Stimulated activated naive CD4-positive, alpha-beta T cell treated with Interleukin-2 at 50 U/mL for 16 hours (primary cell): ENCODE measurements around the gene YLPM1.

Experiments used
- DNase-seq: peaks from one replicate; lab custom pipeline; 2025; lab: John Stamatoyannopoulos, UW

The YLPM1 gene

DNA sequence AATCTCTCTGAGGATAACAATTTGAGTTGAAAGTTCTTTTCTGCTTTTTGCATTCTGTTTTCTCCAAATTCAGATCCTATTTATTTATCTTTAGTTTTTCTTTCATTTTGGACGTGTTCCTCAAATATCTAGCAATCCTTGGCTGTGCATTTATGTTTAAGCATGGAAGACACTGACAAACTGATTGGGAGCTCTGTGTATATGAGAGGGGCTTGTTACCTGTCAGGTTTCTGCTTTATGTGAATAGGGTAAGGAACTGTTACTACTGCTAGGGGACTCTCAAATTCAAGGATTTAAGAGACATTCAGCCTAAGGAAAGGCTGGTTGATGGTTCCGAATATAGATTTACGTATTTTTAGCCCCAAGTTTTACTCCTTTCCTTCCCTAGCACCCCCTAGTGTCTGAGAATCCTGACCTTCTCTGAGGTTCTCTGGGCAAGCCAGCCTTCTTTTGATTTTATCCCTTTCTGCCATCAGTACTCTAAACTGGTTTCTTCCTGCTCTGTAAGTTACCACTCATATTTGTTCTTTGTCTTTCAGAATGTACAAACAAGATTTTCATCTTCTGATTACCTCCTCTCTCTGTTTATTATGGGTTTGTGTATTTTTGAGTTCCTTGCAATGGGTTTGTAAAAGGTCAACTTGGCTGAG is 30.5 kb downstream of the YLPM1 start:
- no peak for DNase-seq

DNA sequence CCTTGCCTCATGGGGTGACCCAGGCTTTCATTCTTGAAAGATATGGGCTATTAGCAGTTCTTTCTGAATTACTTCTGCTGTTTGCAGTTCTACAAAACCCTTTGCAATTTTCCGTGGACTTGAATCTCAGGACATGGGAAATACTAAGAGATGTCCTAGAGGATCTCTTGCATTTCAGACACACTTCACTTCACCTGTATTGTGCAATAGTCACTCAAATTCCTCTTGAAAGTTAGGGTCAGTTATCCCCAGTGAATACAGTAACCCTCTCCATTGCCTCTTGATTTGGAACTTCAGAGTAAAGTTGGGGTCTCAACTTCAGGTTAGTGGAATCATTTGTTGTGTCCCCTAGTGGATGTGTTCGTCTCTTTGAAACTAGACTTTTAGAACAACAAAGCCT is 31.8 kb downstream of the YLPM1 start:
- DNase-seq = no peak

DNA sequence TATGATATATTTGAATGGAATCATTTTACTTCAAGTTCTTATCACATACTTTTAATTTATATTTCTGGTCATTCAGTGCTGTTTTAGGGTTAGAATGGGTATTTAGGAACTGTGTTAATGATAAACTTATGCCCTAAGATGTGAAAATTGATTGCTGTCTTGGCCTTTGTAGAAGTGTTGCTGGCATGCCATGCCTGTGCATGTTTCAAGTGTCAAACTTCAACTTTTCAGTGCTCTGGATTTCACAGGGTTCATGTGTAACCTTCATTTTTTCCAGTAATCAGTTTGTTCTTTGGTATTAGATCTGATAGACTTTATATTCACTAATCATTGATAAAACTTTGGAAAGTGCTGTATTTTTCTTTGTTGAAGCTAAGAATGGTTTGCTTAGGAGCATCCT is 36.6 kb downstream of the YLPM1 start:
- no peak for DNase-seq

- no peak for DNase-seq
Observed at GRCh38 chr14:74800780-74801179, 37.7 kb downstream of the YLPM1 start.

- DNase-seq = no peak
Observed at GRCh38 chr14:74801396-74801795, 38.3 kb downstream of the YLPM1 start.

- no peak for DNase-seq
Observed at GRCh38 chr14:74804219-74804825, 41.2 kb downstream of the YLPM1 start.

GRCh38 chr14:74807853-74808545 is 44.9 kb downstream of the YLPM1 start:
- no peak for DNase-seq

GRCh38 chr14:74816124-74816523 is 53.0 kb downstream of the YLPM1 start:
- no peak for DNase-seq

DNA sequence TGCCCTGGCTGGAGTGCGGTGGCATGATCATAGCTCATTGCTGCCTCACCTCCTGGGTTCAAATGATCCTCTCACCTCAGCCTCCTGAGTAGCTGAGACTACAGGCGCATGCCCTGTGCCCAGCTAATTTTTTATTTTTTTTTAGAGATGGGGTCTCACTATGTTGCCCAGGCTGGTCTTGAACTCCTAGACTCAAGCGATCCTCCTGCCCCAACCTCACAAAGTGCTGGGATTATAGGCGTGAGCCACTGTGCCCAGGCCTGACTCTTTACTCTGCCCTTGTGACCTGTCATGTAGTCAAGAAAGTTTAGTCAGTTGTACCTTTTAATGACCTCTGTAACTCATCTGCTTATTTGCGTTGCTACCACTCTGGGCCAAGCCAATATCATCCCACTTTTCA is 57.2 kb downstream of the YLPM1 start:
- DNase-seq = no peak

DNA sequence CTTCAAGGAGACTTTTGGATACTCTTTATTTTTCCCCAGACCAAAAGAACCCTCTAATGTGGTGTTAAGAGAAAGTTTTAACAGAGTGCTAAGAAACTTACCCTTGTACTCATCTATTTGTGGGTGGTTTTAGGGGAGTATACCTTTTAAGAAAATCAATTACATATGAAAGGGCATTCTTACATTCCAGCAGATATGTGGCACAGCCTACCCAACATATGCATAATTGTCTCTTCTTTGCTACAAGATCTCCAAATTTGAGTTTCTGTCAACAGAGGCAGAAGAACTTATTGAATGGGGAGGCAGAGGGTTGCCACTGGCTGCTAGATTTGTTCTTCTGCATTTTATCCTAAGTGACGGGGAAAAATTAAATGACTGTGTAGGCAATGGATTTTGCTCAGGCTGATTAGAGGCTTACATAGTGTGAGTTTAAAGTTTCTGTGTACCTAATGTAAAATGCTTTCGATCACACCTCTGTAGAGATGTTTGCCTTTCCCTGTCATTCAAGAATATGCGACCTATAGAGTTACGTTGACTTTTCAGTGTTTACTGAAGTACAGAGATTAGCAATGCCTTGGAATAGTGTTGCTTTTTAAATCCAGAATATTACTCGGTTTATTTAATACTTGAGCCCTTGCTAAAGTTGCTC is 58.3 kb downstream of the YLPM1 start:
- no peak for DNase-seq

- no peak for DNase-seq
Observed at GRCh38 chr14:74824997-74825396, 61.9 kb downstream of the YLPM1 start.

GRCh38 chr14:74826574-74826973 is 63.5 kb downstream of the YLPM1 start:
- DNase-seq = no peak

GRCh38 chr14:74829251-74829650 is 66.1 kb downstream of the YLPM1 start:
- DNase-seq = no peak

DNA sequence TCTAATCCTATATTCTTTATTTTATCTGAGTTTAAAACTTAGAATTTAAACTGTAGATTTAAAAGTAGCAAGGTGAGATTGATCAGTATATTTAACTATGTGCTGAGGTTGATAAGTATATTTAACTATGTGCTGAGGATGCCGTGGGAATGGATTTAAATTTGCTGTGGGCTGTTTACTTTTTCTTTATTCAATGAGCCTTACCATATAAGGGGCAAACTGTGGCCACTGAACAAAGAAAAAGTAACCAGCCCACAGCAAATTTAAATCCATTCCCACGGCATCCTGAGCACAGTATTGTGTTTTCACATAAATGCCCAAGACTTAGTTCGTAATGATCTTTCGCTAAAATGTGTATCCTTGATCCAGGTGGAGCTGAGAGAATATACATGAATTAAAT is 69.7 kb downstream of the YLPM1 start:
- no peak for DNase-seq

- no peak for DNase-seq
Observed at GRCh38 chr14:74834692-74835392, 71.7 kb downstream of the YLPM1 start.

GRCh38 chr14:74835645-74836250 is 72.6 kb downstream of the YLPM1 start:
- DNase-seq = no peak

DNA sequence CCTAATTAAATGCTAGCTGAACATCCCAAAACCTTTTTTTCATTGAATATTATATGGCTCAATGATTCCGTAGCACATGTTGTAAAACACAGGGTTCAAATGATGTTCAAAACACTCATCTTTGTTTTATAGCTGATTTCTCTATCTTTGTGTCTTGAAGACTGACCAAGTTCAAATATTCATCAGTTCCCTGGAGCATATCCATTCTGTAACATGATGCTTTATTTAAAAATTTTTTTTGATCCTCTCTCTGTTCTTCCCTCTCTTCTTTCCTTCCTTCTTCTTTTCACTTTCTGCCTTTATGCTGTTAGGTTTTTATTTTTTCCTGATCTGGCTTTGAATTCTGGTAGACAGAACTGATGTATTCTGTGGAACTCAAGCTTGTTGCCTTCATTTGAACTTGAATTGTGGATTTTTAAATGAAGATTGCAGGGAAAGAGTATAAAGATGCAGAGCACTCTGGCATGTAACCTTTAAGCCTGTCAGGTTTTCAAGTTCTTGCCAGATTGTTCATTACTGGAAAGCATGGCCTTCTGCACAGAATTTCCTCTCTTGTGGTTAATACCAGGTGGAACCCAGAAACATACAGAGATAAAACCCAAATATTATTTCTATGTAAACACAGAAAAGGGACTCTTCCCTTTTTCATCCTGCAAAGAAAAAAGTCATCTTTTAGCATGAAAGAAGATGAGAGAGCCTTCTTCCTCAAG is 73.3 kb downstream of the YLPM1 start:
- no peak for DNase-seq

- no peak for DNase-seq
Observed at GRCh38 chr14:74838166-74838565, 75.0 kb downstream of the YLPM1 start.

DNA sequence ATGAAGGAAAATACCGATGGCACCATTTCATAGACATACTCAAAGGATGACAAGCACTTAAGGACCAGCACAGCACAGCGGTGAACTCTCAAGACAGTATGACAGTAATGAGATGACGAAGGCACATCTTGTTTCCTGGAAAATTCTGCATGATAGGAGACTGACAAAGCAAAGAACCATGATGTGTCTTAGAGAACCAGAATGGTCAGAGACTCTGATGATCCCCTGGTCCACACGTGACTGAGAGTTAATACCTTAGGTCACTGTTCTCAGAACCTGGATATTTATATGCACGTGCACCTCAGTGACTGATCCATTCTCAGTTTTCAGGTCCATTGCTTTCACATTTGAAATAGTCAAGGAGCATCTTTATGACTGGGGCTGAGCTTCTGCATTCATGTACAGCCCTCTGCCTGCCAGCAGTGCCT is 77.5 kb downstream of the YLPM1 start:
- peak; percentile 3 for DNase-seq

DNA sequence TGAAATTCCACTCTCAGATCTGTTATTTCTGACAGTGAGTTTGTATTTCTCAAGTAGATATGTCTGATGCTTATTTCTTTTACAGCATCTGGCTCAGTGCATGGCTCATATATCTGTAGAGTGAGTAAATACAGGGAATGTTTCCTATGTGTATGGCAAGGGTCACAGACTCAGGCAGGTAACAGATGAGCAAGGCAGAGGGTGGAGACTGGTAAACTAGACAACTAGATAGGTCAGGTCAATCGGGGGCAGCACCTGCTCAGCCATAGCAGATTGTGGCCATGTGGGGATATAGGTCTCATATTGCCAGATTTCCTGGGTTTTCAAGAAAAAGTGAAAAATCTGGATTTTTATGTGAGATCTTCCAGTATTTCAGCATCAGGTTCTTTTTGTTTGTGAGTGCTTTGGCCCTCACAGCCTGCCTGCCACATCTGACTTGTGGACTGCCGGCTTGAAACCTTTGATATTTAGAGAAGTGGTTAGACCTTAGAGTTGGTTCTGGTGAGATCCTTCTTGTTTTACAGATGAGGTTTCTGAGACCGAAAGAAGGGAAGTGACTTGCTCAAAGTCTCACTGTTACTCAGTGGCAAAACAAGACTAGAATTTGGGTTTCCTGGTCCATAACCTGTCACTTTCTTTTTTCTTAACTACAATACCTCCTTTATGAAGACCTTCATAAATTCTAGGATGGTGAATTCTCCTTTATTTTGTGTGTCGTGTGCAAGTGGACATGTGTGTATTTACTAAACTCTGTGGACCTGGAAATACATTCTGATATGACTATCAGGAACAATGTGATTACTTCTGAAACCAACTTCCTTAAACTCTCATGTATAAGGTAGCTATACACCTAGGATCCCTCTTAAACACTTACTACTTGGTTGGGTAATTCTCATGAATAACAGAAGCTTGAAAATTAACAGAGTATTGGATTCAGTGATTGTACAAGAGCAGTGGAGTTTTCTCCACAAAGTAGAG is 78.4 kb downstream of the YLPM1 start:
- DNase-seq = peak; percentile 0
